ENCODE results near the gene SLC51A.

SLC51A gene

GRCh38 chr3:196215493-196216020 lies 777 bp upstream of the SLC51A start:
- no peak for DNase-seq (ENCODE audit: low read depth)

GRCh38 chr3:196216681-196217211 lies 412 bp downstream of the SLC51A start:
- no peak for DNase-seq (ENCODE audit: low read depth)

GRCh38 chr3:196217307-196218154 lies 1.2 kb downstream of the SLC51A start:
- no peak for DNase-seq (ENCODE audit: low read depth)

GRCh38 chr3:196218155-196218712 lies 1.9 kb downstream of the SLC51A start:
- DNase-seq (ENCODE audit: low read depth) = no peak

GRCh38 chr3:196219194-196219969 lies 3.0 kb downstream of the SLC51A start:
- peak; percentile 54 for DNase-seq (ENCODE audit: low read depth)

GRCh38 chr3:196219970-196220311 lies 3.6 kb downstream of the SLC51A start:
- no peak for DNase-seq (ENCODE audit: low read depth)

- no peak for DNase-seq (ENCODE audit: low read depth)
These were observed 4.3 kb downstream of the SLC51A start for GRCh38 chr3:196220587-196220986.

GRCh38 chr3:196220991-196221390 lies 4.7 kb downstream of the SLC51A start:
- no peak for DNase-seq (ENCODE audit: low read depth)

GRCh38 chr3:196222876-196223595 lies 6.7 kb downstream of the SLC51A start:
- no peak for DNase-seq (ENCODE audit: low read depth)

GRCh38 chr3:196225086-196225485 lies 8.8 kb downstream of the SLC51A start:
- DNase-seq (ENCODE audit: low read depth) = no peak

GRCh38 chr3:196225763-196226364 lies 9.5 kb downstream of the SLC51A start:
- no peak for DNase-seq (ENCODE audit: low read depth)

GRCh38 chr3:196227121-196227561 lies 10.8 kb downstream of the SLC51A start:
- DNase-seq (ENCODE audit: low read depth) = no peak

GRCh38 chr3:196227629-196228493 lies 11.5 kb downstream of the SLC51A start:
- DNase-seq (ENCODE audit: low read depth) = no peak

- no peak for DNase-seq (ENCODE audit: low read depth)
These were observed 16.0 kb downstream of the SLC51A start for GRCh38 chr3:196232154-196232881.

- no peak for DNase-seq (ENCODE audit: low read depth)
These were observed 16.5 kb downstream of the SLC51A start for GRCh38 chr3:196232882-196233251.

- DNase-seq (ENCODE audit: low read depth) = no peak
These were observed 19.3 kb downstream of the SLC51A start for GRCh38 chr3:196235452-196236122.

- no peak for DNase-seq (ENCODE audit: low read depth)
These were observed 19.9 kb downstream of the SLC51A start for GRCh38 chr3:196236223-196236622.

- DNase-seq (ENCODE audit: low read depth) = no peak
These were observed 20.9 kb downstream of the SLC51A start for GRCh38 chr3:196237203-196237602.
